GM12892 (cell line): ENCODE measurements around the gene FCSK.

Experiments used
- POLR2A ChIP-seq: IDR thresholded peaks from 2 replicates; pipeline ENCODE4 v1.6.1; 2011; ENCODE audit warnings: low read depth, low read length, control low read depth
- TAF1 ChIP-seq: IDR thresholded peaks from 2 replicates; pipeline ENCODE4 v1.6.1; 2011; ENCODE audit warnings: low read depth, mild to moderate bottlenecking, control low read depth, low read length, borderline replicate concordance

GRCh38 chr16:70478169-70478568 lies 23.8 kb downstream of the FCSK start:
- TF ChIP-seq POLR2A (no peak), TAF1 (no peak)
